HepG2 (cell line): ENCODE results near the gene SAA2. TPM values are rescaled to one million over a fixed set of nuclear protein-coding genes. Genes with fewer than 3 reads are reported as not detected.

Experiments
- AGO1 ChIP-seq: fragments of 200-400 bp; formaldehyde crosslinking; IDR thresholded peaks from 2 replicates; pipeline ENCODE4 v1.6.1; 2017; ENCODE audit warnings: mild to moderate bottlenecking, low read depth, low read length, moderate library complexity; ENCODE audit not compliant: poor library complexity, severe bottlenecking
- DNMT1 ChIP-seq: sonication (generic); formaldehyde crosslinking; IDR thresholded peaks from 2 replicates; pipeline ENCODE4 v1.5.1; 2020; ENCODE audit warnings: mild to moderate bottlenecking, missing genetic modification reagents
- FOXO1 ChIP-seq: sonication (generic); formaldehyde crosslinking; IDR thresholded peaks from 2 replicates; pipeline ENCODE4 v1.4.0; 2020; ENCODE audit warnings: missing genetic modification reagents
- HHEX ChIP-seq: IDR thresholded peaks from 2 replicates; pipeline ENCODE4 v1.6.1; 2016; ENCODE audit warnings: control low read depth
- HMG20A ChIP-seq: IDR thresholded peaks from 2 replicates; pipeline ENCODE4 v1.6.1; 2016; ENCODE audit warnings: borderline replicate concordance
- NFYC ChIP-seq: IDR thresholded peaks from 2 replicates; pipeline ENCODE4 v1.6.1; 2016; ENCODE audit warnings: missing genetic modification reagents, missing compliant biosample characterization
- PITX1 ChIP-seq: sonication (generic); formaldehyde crosslinking; IDR thresholded peaks from 2 replicates; pipeline ENCODE4 v1.5.1; 2020; ENCODE audit warnings: mild to moderate bottlenecking, missing genetic modification reagents
- RFXANK ChIP-seq: IDR thresholded peaks from 2 replicates; pipeline ENCODE4 v1.6.1; 2016
- ZBTB20 ChIP-seq: sonication (generic); formaldehyde crosslinking; IDR thresholded peaks from 2 replicates; pipeline ENCODE4 v1.8.1; 2023; ENCODE audit warnings: missing genetic modification reagents, low read depth, mild to moderate bottlenecking, borderline replicate concordance
- ZNF121 ChIP-seq: sonication (generic); formaldehyde crosslinking; IDR thresholded peaks from 2 replicates; pipeline ENCODE4 v1.5.0; 2020; ENCODE audit warnings: mild to moderate bottlenecking, missing genetic modification reagents
- ZNF180 ChIP-seq: sonication (generic); formaldehyde crosslinking; IDR thresholded peaks from 2 replicates; pipeline ENCODE4 v1.4.0; 2020; ENCODE audit warnings: low read depth, missing genetic modification reagents, borderline replicate concordance
- ZNF263 ChIP-seq: sonication (generic); formaldehyde crosslinking; IDR thresholded peaks from 2 replicates; pipeline ENCODE4 v1.4.0; 2020; ENCODE audit warnings: missing genetic modification reagents
- ZNF883 ChIP-seq: sonication (generic); formaldehyde crosslinking; IDR thresholded peaks from 2 replicates; pipeline ENCODE4 v1.5.1; 2020; ENCODE audit warnings: mild to moderate bottlenecking, missing genetic modification reagents; ENCODE audit errors: not compliant biosample characterization
- polyA plus RNA-seq, 8 experiments: library from polyadenylated mRNA; depleted of rRNA in 3 of 8; stranded (reverse) in 7 of 8; unstranded in 1 of 8; fragments of >200 nt; fragmentation: Illumina TruSeq in 4 of 8; extraction: Trizol in 4 of 8; gene quantifications; 2 replicates each; pipeline versions ENCODE4 v1.2.1 to v1.2.3, GENCODE V29; 2011 to 2016; ENCODE audit warnings: low read depth in 4 of 8, missing spikeins in 1 of 8, mixed read lengths in 1 of 8; ENCODE audit not compliant: insufficient read depth in 1 of 8
- total RNA-seq, 5 experiments: library from RNA; depleted of rRNA; stranded (reverse); fragments of >200 nt; fragmentation: Illumina TruSeq; extraction: Trizol; gene quantifications; 2 replicates each; pipeline ENCODE4 v1.2.3, GENCODE V29; 2016; ENCODE audit warnings: low read depth in 1 of 5
- TF ChIP-seq, protein P1 (sequence below): IDR thresholded peaks from 2 replicates; pipeline ENCODE4 v1.6.1; 2016; ENCODE audit warnings: low read depth, missing genetic modification reagents, missing compliant biosample characterization
- TF ChIP-seq, protein P2 (sequence below): IDR thresholded peaks from 2 replicates; pipeline ENCODE4 v1.6.1; 2016; ENCODE audit warnings: mild to moderate bottlenecking, missing biosample characterization, missing genetic modification reagents
- TF ChIP-seq, protein P3 (sequence below), 2 experiments: sonication (generic) in 1 of 2; formaldehyde crosslinking in 1 of 2; IDR thresholded peaks; 2 replicates each; pipeline versions ENCODE4 v1.4.0 to v1.6.1; 2018 to 2020; ENCODE audit warnings: missing genetic modification reagents in 2 of 2, borderline replicate concordance in 1 of 2, low read depth in 1 of 2, mild to moderate bottlenecking in 1 of 2, missing biosample characterization in 1 of 2
- TF ChIP-seq, protein P4 (sequence below): fragments of 450-650 bp; IDR thresholded peaks from 2 replicates; pipeline ENCODE4 v1.6.1; 2017; ENCODE audit warnings: mild to moderate bottlenecking
- TF ChIP-seq, protein P5 (sequence below): IDR thresholded peaks from 2 replicates; pipeline ENCODE4 v1.6.1; 2016; ENCODE audit warnings: low read depth

SAA2 gene
- total and polyA plus RNA-seq, 2 of the 13 experiments (the other 11 are each of a cell fraction or from before 2014, with no cell fraction given), result 0.27 TPM; not detected in 1

DNA sequence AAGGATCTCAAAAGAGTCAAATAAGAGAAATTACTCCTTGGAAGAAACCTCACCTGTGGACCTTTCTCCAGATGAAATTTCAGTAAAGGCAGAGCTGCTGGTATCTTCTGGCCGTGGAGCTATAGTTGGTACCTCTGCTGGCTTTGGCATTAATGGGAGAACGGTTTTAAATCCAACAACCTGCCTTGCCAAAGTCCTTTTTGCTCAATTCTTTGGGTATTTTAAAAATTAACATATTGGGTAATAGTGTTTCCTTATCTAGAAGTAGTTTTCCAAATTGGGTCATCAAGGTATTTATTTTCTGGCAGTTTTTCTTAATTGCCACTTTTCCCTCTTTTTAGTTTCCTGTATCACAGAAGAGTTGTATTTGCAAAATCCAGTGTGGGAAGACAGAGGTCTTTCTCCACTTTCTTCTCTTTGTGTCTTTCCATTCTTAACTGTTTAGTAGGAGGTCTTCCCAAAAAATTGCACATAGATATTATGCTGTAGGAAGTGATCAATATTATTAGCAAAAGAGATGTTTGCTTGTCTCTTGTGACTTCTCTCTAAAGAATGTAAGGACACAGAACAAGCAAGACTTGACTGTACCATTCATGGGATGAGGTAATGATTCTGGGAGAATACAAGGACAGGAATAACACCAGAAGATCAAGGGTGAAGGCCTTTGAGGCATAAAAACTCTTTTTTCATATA, 11.7 kb downstream of the SAA2 start, which contains the start of gene SAA4 (continued):
- TF ChIP-seq, protein P1, sequence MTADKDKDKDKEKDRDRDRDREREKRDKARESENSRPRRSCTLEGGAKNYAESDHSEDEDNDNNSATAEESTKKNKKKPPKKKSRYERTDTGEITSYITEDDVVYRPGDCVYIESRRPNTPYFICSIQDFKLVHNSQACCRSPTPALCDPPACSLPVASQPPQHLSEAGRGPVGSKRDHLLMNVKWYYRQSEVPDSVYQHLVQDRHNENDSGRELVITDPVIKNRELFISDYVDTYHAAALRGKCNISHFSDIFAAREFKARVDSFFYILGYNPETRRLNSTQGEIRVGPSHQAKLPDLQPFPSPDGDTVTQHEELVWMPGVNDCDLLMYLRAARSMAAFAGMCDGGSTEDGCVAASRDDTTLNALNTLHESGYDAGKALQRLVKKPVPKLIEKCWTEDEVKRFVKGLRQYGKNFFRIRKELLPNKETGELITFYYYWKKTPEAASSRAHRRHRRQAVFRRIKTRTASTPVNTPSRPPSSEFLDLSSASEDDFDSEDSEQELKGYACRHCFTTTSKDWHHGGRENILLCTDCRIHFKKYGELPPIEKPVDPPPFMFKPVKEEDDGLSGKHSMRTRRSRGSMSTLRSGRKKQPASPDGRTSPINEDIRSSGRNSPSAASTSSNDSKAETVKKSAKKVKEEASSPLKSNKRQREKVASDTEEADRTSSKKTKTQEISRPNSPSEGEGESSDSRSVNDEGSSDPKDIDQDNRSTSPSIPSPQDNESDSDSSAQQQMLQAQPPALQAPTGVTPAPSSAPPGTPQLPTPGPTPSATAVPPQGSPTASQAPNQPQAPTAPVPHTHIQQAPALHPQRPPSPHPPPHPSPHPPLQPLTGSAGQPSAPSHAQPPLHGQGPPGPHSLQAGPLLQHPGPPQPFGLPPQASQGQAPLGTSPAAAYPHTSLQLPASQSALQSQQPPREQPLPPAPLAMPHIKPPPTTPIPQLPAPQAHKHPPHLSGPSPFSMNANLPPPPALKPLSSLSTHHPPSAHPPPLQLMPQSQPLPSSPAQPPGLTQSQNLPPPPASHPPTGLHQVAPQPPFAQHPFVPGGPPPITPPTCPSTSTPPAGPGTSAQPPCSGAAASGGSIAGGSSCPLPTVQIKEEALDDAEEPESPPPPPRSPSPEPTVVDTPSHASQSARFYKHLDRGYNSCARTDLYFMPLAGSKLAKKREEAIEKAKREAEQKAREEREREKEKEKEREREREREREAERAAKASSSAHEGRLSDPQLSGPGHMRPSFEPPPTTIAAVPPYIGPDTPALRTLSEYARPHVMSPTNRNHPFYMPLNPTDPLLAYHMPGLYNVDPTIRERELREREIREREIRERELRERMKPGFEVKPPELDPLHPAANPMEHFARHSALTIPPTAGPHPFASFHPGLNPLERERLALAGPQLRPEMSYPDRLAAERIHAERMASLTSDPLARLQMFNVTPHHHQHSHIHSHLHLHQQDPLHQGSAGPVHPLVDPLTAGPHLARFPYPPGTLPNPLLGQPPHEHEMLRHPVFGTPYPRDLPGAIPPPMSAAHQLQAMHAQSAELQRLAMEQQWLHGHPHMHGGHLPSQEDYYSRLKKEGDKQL (CRISPR knock-in tag), result no peak
- TF ChIP-seq, protein P2, sequence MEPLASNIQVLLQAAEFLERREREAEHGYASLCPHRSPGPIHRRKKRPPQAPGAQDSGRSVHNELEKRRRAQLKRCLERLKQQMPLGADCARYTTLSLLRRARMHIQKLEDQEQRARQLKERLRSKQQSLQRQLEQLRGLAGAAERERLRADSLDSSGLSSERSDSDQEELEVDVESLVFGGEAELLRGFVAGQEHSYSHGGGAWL (CRISPR knock-in tag), result no peak
- no peak for TF ChIP-seq DNMT1 (CRISPR knock-in tag)
- TF ChIP-seq NFYC (CRISPR knock-in tag), result no peak
- TF ChIP-seq ZBTB20, result no peak
- no peak for TF ChIP-seq PITX1 (CRISPR knock-in tag)
- no peak for TF ChIP-seq ZNF263
- no peak for TF ChIP-seq HHEX (CRISPR knock-in tag)
- TF ChIP-seq ZNF121 (CRISPR knock-in tag), result no peak
- TF ChIP-seq, protein P3, sequence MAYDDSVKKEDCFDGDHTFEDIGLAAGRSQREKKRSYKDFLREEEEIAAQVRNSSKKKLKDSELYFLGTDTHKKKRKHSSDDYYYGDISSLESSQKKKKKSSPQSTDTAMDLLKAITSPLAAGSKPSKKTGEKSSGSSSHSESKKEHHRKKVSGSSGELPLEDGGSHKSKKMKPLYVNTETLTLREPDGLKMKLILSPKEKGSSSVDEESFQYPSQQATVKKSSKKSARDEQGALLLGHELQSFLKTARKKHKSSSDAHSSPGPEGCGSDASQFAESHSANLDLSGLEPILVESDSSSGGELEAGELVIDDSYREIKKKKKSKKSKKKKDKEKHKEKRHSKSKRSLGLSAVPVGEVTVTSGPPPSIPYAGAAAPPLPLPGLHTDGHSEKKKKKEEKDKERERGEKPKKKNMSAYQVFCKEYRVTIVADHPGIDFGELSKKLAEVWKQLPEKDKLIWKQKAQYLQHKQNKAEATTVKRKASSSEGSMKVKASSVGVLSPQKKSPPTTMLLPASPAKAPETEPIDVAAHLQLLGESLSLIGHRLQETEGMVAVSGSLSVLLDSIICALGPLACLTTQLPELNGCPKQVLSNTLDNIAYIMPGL (CRISPR knock-in tag; IDR thresholded peaks at IDR 0.05; ENCODE audit: borderline replicate concordance in 1 of 2, low read depth in 1 of 2), result no peak
- TF ChIP-seq, protein P4, sequence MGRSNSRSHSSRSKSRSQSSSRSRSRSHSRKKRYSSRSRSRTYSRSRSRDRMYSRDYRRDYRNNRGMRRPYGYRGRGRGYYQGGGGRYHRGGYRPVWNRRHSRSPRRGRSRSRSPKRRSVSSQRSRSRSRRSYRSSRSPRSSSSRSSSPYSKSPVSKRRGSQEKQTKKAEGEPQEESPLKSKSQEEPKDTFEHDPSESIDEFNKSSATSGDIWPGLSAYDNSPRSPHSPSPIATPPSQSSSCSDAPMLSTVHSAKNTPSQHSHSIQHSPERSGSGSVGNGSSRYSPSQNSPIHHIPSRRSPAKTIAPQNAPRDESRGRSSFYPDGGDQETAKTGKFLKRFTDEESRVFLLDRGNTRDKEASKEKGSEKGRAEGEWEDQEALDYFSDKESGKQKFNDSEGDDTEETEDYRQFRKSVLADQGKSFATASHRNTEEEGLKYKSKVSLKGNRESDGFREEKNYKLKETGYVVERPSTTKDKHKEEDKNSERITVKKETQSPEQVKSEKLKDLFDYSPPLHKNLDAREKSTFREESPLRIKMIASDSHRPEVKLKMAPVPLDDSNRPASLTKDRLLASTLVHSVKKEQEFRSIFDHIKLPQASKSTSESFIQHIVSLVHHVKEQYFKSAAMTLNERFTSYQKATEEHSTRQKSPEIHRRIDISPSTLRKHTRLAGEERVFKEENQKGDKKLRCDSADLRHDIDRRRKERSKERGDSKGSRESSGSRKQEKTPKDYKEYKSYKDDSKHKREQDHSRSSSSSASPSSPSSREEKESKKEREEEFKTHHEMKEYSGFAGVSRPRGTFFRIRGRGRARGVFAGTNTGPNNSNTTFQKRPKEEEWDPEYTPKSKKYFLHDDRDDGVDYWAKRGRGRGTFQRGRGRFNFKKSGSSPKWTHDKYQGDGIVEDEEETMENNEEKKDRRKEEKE, result no peak
- no peak for TF ChIP-seq RFXANK (CRISPR knock-in tag)
- TF ChIP-seq FOXO1 (CRISPR knock-in tag), result peak; percentile 45; the same call in 1 of the 2 replicates
- no peak for TF ChIP-seq ZNF883 (CRISPR knock-in tag)
- peak; percentile 67; the same call in 1 of the 2 replicates for TF ChIP-seq HMG20A (CRISPR knock-in tag)
- TF ChIP-seq ZNF180 (CRISPR knock-in tag), result no peak
- TF ChIP-seq, protein P5, sequence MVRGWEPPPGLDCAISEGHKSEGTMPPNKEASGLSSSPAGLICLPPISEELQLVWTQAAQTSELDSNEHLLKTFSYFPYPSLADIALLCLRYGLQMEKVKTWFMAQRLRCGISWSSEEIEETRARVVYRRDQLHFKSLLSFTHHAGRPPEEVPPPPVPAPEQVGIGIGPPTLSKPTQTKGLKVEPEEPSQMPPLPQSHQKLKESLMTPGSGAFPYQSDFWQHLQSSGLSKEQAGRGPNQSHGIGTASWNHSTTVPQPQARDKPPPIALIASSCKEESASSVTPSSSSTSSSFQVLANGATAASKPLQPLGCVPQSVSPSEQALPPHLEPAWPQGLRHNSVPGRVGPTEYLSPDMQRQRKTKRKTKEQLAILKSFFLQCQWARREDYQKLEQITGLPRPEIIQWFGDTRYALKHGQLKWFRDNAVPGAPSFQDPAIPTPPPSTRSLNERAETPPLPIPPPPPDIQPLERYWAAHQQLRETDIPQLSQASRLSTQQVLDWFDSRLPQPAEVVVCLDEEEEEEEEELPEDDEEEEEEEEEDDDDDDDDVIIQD, result peak; percentile 78
- no peak for TF ChIP-seq AGO1
